H1 (cell line): ENCODE data around the gene PELI2. TPM values are rescaled to one million over a fixed set of nuclear protein-coding genes. Genes with fewer than 3 reads are reported as not detected.

ENCODE experiments used
- CTCF ChIA-PET: fragments of 300-600 bp; sonication (Branson Sonifier 250); formaldehyde crosslinking; loops from one replicate; lab custom pipeline; 2021; ENCODE audit not compliant: partially characterized antibody; lab: Charles Lee
- POLR2A ChIA-PET: fragments of 300-600 bp; sonication (Branson Sonifier 250); formaldehyde crosslinking; loops from one replicate; lab custom pipeline; 2021; ENCODE audit warnings: inconsistent platforms; ENCODE audit not compliant: partially characterized antibody; lab: Charles Lee
- DNase-seq, 2 experiments: peaks; one replicate each; pipeline versions ENCODE4 v3.0.0 to v3.0.0-alpha.2; 2010 to 2022; ENCODE audit warnings: low spot score in 2 of 2, low read depth in 1 of 2, mixed read lengths in 1 of 2
- FAIRE-seq: peaks from 2 replicates; lab custom pipeline; 2011; peaks lifted over from hg19 to GRCh38; lab: Jason Lieb, UNC
- H2AFZ ChIP-seq: 2 replicates; pipeline ENCODE4 v1.8.1; 2012; ENCODE audit warnings: low read length, inconsistent platforms
- H2AK5ac ChIP-seq: 2 replicates; pipeline ENCODE4 v1.6.1; 2013; ENCODE audit warnings: low read depth, low read length
- H2BK120ac ChIP-seq: replicated peaks from 2 replicates; pipeline ENCODE3; 2013; ENCODE audit warnings: low read depth, low read length, inconsistent platforms
- H2BK12ac ChIP-seq: 2 replicates; pipeline ENCODE4 v1.6.1; 2013; ENCODE audit warnings: low read depth, low read length
- H2BK15ac ChIP-seq: 2 replicates; pipeline ENCODE4 v1.6.1; 2013; ENCODE audit warnings: low read length
- H2BK20ac ChIP-seq: 2 replicates; pipeline ENCODE4 v1.6.1; 2013; ENCODE audit warnings: low read length
- H2BK5ac ChIP-seq: 2 replicates; pipeline ENCODE4 v1.6.1; 2013; ENCODE audit warnings: low read depth, low read length
- H3K14ac ChIP-seq: 2 replicates; pipeline ENCODE4 v1.6.1; 2013; ENCODE audit warnings: inconsistent platforms; ENCODE audit not compliant: insufficient read length
- H3K18ac ChIP-seq: 2 replicates; pipeline ENCODE4 v1.6.1; 2013; ENCODE audit warnings: low read length; ENCODE audit errors: extremely low read depth
- H3K23ac ChIP-seq: 2 replicates; pipeline ENCODE4 v1.6.1; 2013; ENCODE audit warnings: inconsistent platforms; ENCODE audit not compliant: insufficient read length
- H3K23me2 ChIP-seq: 2 replicates; pipeline ENCODE4 v1.6.1; 2013; ENCODE audit warnings: low read depth, low read length
- H3K27ac ChIP-seq: 2 replicates; pipeline ENCODE4 v1.6.1; 2011; ENCODE audit warnings: low read depth, low read length, inconsistent platforms
- H3K27me3 ChIP-seq, 4 experiments: replicated peaks in 1 of 4; 1 replicate in 1 of 4; 2 replicates in 3 of 4; pipeline versions ENCODE4 v1.6.1 to v1.8.1; 2011 to 2013; ENCODE audit warnings: low read length in 3 of 4, mild to moderate bottlenecking in 3 of 4, inconsistent platforms in 2 of 4, mixed read lengths in 2 of 4, moderate library complexity in 1 of 4; ENCODE audit not compliant: control insufficient read depth in 3 of 4, insufficient read depth in 3 of 4; ENCODE audit errors: extremely low read depth in 1 of 4
- H3K36me3 ChIP-seq, 4 experiments: 2 replicates each; pipeline versions ENCODE4 v1.6.1 to v1.8.1; 2011 to 2013; ENCODE audit warnings: mild to moderate bottlenecking in 4 of 4, low read length in 3 of 4, moderate library complexity in 2 of 4, control low read depth in 1 of 4, inconsistent platforms in 1 of 4; ENCODE audit not compliant: insufficient read depth in 4 of 4, control insufficient read depth in 2 of 4
- H3K4ac ChIP-seq: replicated peaks from 2 replicates; pipeline ENCODE3; 2013; ENCODE audit warnings: low read length, low read depth, mixed read lengths, inconsistent platforms; ENCODE audit not compliant: insufficient read length
- H3K4me1 ChIP-seq, 4 experiments: replicated peaks in 1 of 4; 1 replicate in 1 of 4; 2 replicates in 3 of 4; pipeline versions ENCODE4 v1.6.1 to v1.8.1; 2011 to 2013; ENCODE audit warnings: low read length in 3 of 4, inconsistent platforms in 2 of 4, mixed read lengths in 1 of 4; ENCODE audit not compliant: insufficient read depth in 4 of 4, control insufficient read depth in 3 of 4
- H3K4me2 ChIP-seq, 2 experiments: 2 replicates each; pipeline versions ENCODE4 v1.6.1 to v1.8.1; 2011 to 2013; ENCODE audit warnings: low read depth in 2 of 2, low read length in 2 of 2, control low read depth in 1 of 2, inconsistent platforms in 1 of 2, mild to moderate bottlenecking in 1 of 2; ENCODE audit not compliant: insufficient read depth in 1 of 2
- H3K4me3 ChIP-seq, 4 experiments: fragments of 200-600, 300-600 bp in 1 of 4; sonication (generic), shearing (Covaris generic), sonication (Bioruptor Twin) in 1 of 4; 2 replicates each; pipeline versions ENCODE4 v1.5.1 to v1.8.1; 2011 to 2016; ENCODE audit warnings: low read length in 4 of 4, low read depth in 3 of 4, control low read depth in 2 of 4, inconsistent platforms in 2 of 4, mild to moderate bottlenecking in 2 of 4, mixed read lengths in 1 of 4, moderate library complexity in 1 of 4; ENCODE audit not compliant: insufficient read depth in 2 of 4; ENCODE audit errors: extremely low read depth in 1 of 4
- H3K56ac ChIP-seq: replicated peaks from 2 replicates; pipeline ENCODE3; 2013; ENCODE audit warnings: low read depth, mild to moderate bottlenecking, mixed read lengths, low read length, inconsistent platforms; ENCODE audit not compliant: insufficient read length
- H3K79me1 ChIP-seq: 2 replicates; pipeline ENCODE4 v1.6.1; 2013; ENCODE audit warnings: low read depth, low read length, control low read depth
- H3K79me2 ChIP-seq, 2 experiments: 2 replicates each; pipeline versions ENCODE4 v1.6.1 to v1.8.1; 2012 to 2013; ENCODE audit warnings: low read length in 2 of 2, mild to moderate bottlenecking in 2 of 2, inconsistent platforms in 1 of 2; ENCODE audit not compliant: insufficient read depth in 2 of 2, control insufficient read depth in 1 of 2
- H3K9ac ChIP-seq, 4 experiments: replicated peaks in 1 of 4; 1 replicate in 1 of 4; 2 replicates in 3 of 4; pipeline versions ENCODE4 v1.6.1 to v1.8.1; 2011 to 2013; ENCODE audit warnings: low read depth in 3 of 4, low read length in 3 of 4, control low read depth in 2 of 4, mild to moderate bottlenecking in 2 of 4, moderate library complexity in 2 of 4, inconsistent platforms in 1 of 4; ENCODE audit errors: extremely low read depth in 1 of 4
- H3K9me3 ChIP-seq, 2 experiments: 2 replicates each; pipeline versions ENCODE4 v1.6.1 to v1.8.1; 2012 to 2013; ENCODE audit warnings: mild to moderate bottlenecking in 2 of 2, moderate library complexity in 2 of 2, control low read depth in 1 of 2, inconsistent platforms in 1 of 2, low read depth in 1 of 2, low read length in 1 of 2, mixed read lengths in 1 of 2; ENCODE audit not compliant: insufficient read depth in 2 of 2
- H4K20me1 ChIP-seq, 2 experiments: replicated peaks in 1 of 2; 2 replicates each; pipeline versions ENCODE3 to v1.8.1; 2011 to 2013; ENCODE audit warnings: inconsistent platforms in 2 of 2, low read length in 2 of 2, mild to moderate bottlenecking in 1 of 2; ENCODE audit not compliant: insufficient read depth in 2 of 2, control insufficient read depth in 1 of 2
- H4K5ac ChIP-seq: 2 replicates; pipeline ENCODE4 v1.6.1; 2013; ENCODE audit warnings: low read length, low read depth, mixed read lengths, inconsistent platforms; ENCODE audit not compliant: insufficient read length
- H4K8ac ChIP-seq: 2 replicates; pipeline ENCODE4 v1.8.0; 2013; ENCODE audit warnings: mild to moderate bottlenecking, moderate library complexity, low read length, inconsistent platforms; ENCODE audit not compliant: insufficient read depth; ENCODE audit errors: extremely low read depth
- H4K91ac ChIP-seq: replicated peaks from 2 replicates; pipeline ENCODE3; 2013; ENCODE audit warnings: low read length, mixed read lengths, inconsistent platforms; ENCODE audit not compliant: insufficient read length
- ATF3 ChIP-seq: IDR thresholded peaks from 2 replicates; pipeline ENCODE4 v1.6.1; 2011; ENCODE audit warnings: low read depth, mild to moderate bottlenecking, low read length; ENCODE audit not compliant: insufficient read depth
- CHD1 ChIP-seq: IDR thresholded peaks from 2 replicates; pipeline ENCODE4 v1.6.1; 2012; ENCODE audit warnings: low read depth, low read length, improper control_type of control experiment
- EZH2 ChIP-seq: fragments of 200-600 bp; sonication (generic); IDR thresholded peaks from 2 replicates; pipeline ENCODE4 v1.7.1; 2012; ENCODE audit warnings: low read depth, mild to moderate bottlenecking, moderate library complexity, low read length, inconsistent platforms; ENCODE audit not compliant: severe bottlenecking
- GTF2F1 ChIP-seq: IDR thresholded peaks from 2 replicates; pipeline ENCODE4 v1.6.1; 2012; ENCODE audit warnings: low read depth, low read length, improper control_type of control experiment, borderline replicate concordance
- HDAC2 ChIP-seq, 2 experiments: fragments of 300-600 bp in 1 of 2; sonication (generic) in 1 of 2; IDR thresholded peaks; 2 replicates each; pipeline ENCODE4 v1.6.1; 2011 to 2012; ENCODE audit warnings: low read depth in 2 of 2, low read length in 2 of 2, mild to moderate bottlenecking in 2 of 2, moderate library complexity in 2 of 2, borderline replicate concordance in 1 of 2, inconsistent platforms in 1 of 2
- NRF1 ChIP-seq: IDR thresholded peaks from 2 replicates; pipeline ENCODE4 v1.6.1; 2011; ENCODE audit warnings: mild to moderate bottlenecking, low read depth, low read length, improper control_type of control experiment
- POLR2AphosphoS5 ChIP-seq: IDR thresholded peaks from 2 replicates; pipeline ENCODE4 v1.6.1; 2011; ENCODE audit warnings: low read depth, low read length
- RXRA ChIP-seq: IDR thresholded peaks from 2 replicates; pipeline ENCODE4 v1.6.1; 2011; ENCODE audit warnings: low read depth, mild to moderate bottlenecking, low read length, moderate library complexity; ENCODE audit not compliant: insufficient read depth
- YY1 ChIP-seq: IDR thresholded peaks from 2 replicates; pipeline ENCODE4 v1.6.1; 2011; ENCODE audit warnings: low read depth, mild to moderate bottlenecking, low read length
- WGBS, 2 experiments: shearing (Covaris generic) in 1 of 2; methylation state at CpG; one replicate each; pipeline versions ENCODE4 v1.1.6 to v1.1.7; 2013 to 2015; ENCODE audit warnings: low lambda C conversion rate in 2 of 2, mixed read lengths in 2 of 2, inconsistent platforms in 1 of 2, low coverage in 1 of 2, missing lambda C conversion rate in 1 of 2; ENCODE audit not compliant: insufficient replicate concordance in 2 of 2, insufficient coverage in 1 of 2, insufficient read length in 1 of 2; ENCODE audit errors: extremely low coverage in 1 of 2, missing lambda C conversion rate in 1 of 2; 5-methylcytosine and 5-hydroxymethylcytosine counted together
- polyA plus RNA-seq, 7 experiments: library from polyadenylated mRNA; depleted of rRNA in 3 of 7; stranded (reverse) in 5 of 7; unstranded in 2 of 7; fragments of >200 nt in 5 of 7; fragments of 200-250 nt in 2 of 7; gene quantifications; 1 replicate in 5 of 7; 2 replicates in 1 of 7; 4 replicates in 1 of 7; pipeline versions ENCODE4 v1.2.1 to v1.2.3, GENCODE V29; 2011 to 2013; ENCODE audit warnings: missing spikeins in 2 of 7, mixed read lengths in 2 of 7
- total RNA-seq: library from RNA; stranded (reverse); fragmentation: NEBNext Ultra II Directional; extraction: Animal tissue kit (Norgen Biotek cat#: 25700); gene quantifications from 2 replicates; pipeline ENCODE4 v1.2.1, GENCODE V29; 2021

Gene PELI2
- total and polyA plus RNA-seq, 2 of the 8 experiments (the other 6 are each of a cell fraction or from before 2014, with no cell fraction given): 14.6 to 25.7 TPM

GRCh38 chr14:56082880-56083279 is 35.3 kb upstream of the PELI2 start:
- no peak overlapping the region for H3K18ac ChIP-seq
- H3K4me1 ChIP-seq: peaks cover 0 to 3% (median 1%) of the 10 kb centered on the region in 4 experiments; a peak in 2 of 7 replicates
- H3K4ac ChIP-seq: no peak overlapping the region
- H2BK120ac ChIP-seq: no peak overlapping the region
- no peak overlapping the region for H3K14ac ChIP-seq
- H4K5ac ChIP-seq: no peak overlapping the region
- no peak overlapping the region for H4K91ac ChIP-seq
- no peak overlapping the region for H2AFZ ChIP-seq
- TF ChIP-seq NRF1 (no peak), CHD1 (no peak), YY1 (no peak), RXRA (no peak), POLR2AphosphoS5 (no peak), HDAC2 (IDR thresholded peaks at IDR 0.05; ENCODE audit: borderline replicate concordance in 1 of 2, low read depth in 2 of 2, low read length in 2 of 2) (no peak), EZH2 (no peak), GTF2F1 (no peak), ATF3 (no peak)
- TF ChIP-seq, all 59 proteins: peak for 0
- DNase-seq (no peak), FAIRE-seq (no peak)
- H3K56ac ChIP-seq: no peak overlapping the region
- H3K79me2 ChIP-seq: no peaks in the 10 kb centered on the region
- no peaks in the 10 kb centered on the region for H3K27me3 ChIP-seq
- H2AK5ac ChIP-seq: no peak overlapping the region
- no peak overlapping the region for H3K27ac ChIP-seq
- no peak overlapping the region for H2BK20ac ChIP-seq
- H3K4me3 ChIP-seq: no peak overlapping the region
- POLR2A ChIA-PET: interaction anchor here (1.0 kb wide), 1 partner anchor 35 kb away, joined by 3 read pairs; the partner anchor contains the start of gene PELI2
- no peaks in the 10 kb centered on the region for H3K9me3 ChIP-seq
- H2BK5ac ChIP-seq: no peak overlapping the region
- H4K8ac ChIP-seq: no peak overlapping the region
- H3K36me3 ChIP-seq: no peaks in the 10 kb centered on the region
- no peaks in the 10 kb centered on the region for H4K20me1 ChIP-seq
- H3K9ac ChIP-seq: no peak overlapping the region
- H3K23ac ChIP-seq: no peak overlapping the region
- H2BK12ac ChIP-seq: no peak overlapping the region
- H2BK15ac ChIP-seq: no peak overlapping the region
- CTCF ChIA-PET: interaction anchor here (1.0 kb wide), 1 partner anchor 129 kb away, joined by 3 read pairs; no protein-coding TSS in a partner anchor
- H3K23me2 ChIP-seq: 0 out of 2 replicates have a peak, but pooled peaks cover 2% of the 10 kb centered on the region
- H3K79me1 ChIP-seq: no peaks in the 10 kb centered on the region
- WGBS, 2 experiments: 97% methylated on average over 2 of the region's 2 CpGs; no CpG with 5 or more reads in 1 of the 2 experiments
- H3K4me2 ChIP-seq: no peak overlapping the region
